ENCODE measurements around the gene TMC2.

GRCh38 chr20:2625062-2625461, 88.7 kb downstream of the TMC2 start:
- TF ChIP-seq POLR2A (IDR thresholded peaks at IDR 0.05; ENCODE audit: low read length) (no peak), GATA1 (IDR thresholded peaks at IDR 0.05; ENCODE audit: low read depth, low read length) (no peak)

All from erythroblast (primary cell).